ENCODE measurements around the gene GPSM1.
"Not testable (repeated sequence)": the region's sequence is repeated elsewhere in the genome, so short reads cannot be mapped to it uniquely, and the experiment has no call there.

GPSM1 gene

DNA sequence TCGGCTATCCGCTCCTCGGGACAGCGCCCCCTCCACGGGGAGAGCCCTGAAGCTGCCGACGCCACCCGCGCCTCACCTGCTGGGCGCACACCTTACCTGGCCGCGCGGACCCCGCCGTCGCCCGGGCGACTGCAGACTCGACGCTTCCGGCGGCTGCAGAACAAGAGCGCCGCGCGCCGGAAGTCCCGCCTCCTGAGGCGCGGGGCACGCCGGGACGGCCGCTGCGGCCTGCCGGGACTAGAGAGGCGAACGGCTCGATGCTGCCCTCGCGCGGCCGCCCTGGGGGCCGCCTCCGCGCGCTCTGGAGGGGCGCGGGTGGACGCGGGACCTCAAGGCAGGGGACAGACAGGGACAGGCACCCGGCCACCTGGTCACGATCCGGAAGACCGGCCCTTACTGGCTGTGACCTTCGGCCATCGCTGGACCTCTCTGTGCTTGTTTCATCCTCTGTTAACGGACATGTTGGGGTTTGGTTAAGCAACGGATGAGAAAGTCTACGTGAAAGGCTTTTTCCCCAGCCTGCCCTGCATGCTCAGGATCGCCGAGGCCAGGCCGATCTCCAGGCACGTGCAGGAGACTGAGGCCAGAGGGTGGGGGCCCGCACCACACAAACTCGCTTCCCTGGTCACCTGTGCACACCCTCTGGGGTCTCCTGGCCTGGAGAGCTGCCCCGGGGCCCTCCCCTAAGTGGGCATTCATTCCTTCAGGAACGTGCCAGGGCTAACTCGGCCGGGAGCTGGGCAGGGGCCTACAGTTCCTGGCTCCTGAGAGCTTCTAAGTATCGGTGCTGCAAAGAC lies 72.9 kb downstream of the GPSM1 start, which contains the start of gene SNAPC4:
SNAPC4 (minus strand) TSS at position 133 of the 797 bp plus-strand sequence. CDS start 1,742 bp downstream, outside the sequence.
- H3K9me3 ChIP-seq (ENCODE audit: control insufficient read depth, insufficient read depth, low read length): no peaks in the 10 kb centered on the region
- H3K4me1 ChIP-seq (ENCODE audit: insufficient read depth, low read length): no peaks in the 10 kb centered on the region
- peak within 1 kb of the TSS; percentile 77 for H3K9ac ChIP-seq (ENCODE audit: low read depth, low read length)
- peaks cover 21% of the 10 kb centered on the region for H3K36me3 ChIP-seq (ENCODE audit: insufficient read depth, low read length)

DNA sequence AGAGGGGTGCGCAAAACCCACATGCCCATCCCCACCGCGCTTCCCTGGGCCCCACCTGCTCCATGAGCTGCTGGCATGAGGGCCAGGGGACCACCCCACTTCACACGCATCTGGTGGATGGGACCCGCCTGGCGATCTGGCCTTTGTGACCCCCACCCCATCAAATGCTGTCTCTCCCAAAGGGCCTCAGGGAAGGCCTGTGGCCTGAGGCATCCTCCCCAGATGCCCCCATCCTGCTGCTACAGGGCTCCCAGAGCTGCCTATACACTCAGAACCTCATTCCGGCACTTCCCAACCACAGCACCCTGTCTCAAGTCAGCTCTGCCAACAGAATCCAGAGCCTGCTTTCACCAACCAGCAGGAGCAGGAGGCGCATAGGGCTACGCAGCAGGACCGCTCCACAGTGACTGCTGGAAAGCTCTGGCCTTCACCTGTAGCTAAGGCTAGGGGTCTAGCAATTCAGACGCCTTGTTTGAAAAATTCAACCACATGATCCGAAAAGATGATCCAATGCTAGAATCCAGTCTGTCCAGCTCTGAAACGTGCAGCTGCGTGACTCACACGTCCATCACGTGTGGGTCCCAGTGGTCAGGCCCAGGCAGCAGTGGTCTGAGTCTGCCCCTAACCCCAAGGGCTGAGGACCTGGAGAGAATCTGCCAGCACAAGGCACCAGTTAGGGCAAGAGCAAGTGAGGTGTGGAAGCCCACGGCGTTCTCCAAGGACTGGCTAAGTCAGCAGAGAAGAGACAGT lies 74.0 kb downstream of the GPSM1 start:
- Histone ChIP-seq H3K9ac (ENCODE audit: low read depth, low read length) (no peak overlapping the region), H3K36me3 (ENCODE audit: insufficient read depth, low read length) (peaks cover 24% of the 10 kb centered on the region), H3K4me1 (ENCODE audit: insufficient read depth, low read length) (no peaks in the 10 kb centered on the region), H3K9me3 (ENCODE audit: control insufficient read depth, insufficient read depth, low read length) (no peaks in the 10 kb centered on the region)

DNA sequence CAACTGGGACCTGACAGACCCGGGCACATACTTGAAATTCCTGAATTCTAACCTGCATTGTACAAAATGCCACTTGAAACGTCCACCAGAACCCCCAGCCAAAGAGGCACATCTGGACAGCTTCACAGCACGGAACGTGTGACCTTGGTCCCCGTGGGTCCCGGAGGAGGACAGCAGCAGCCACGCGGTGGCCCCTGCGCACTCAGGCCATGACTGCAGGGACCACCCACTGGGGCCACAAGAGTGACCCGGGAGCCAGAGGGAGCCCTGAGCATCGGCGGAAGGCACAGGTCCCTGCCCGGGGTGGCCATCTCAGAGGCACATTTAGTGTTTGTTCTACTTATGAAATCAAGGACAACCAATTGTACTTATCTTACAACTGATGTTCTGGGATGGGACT lies 74.7 kb downstream of the GPSM1 start:
- Histone ChIP-seq H3K9ac (ENCODE audit: low read depth, low read length) (no peak overlapping the region), H3K9me3 (ENCODE audit: control insufficient read depth, insufficient read depth, low read length) (no peaks in the 10 kb centered on the region), H3K4me1 (ENCODE audit: insufficient read depth, low read length) (no peaks in the 10 kb centered on the region), H3K36me3 (ENCODE audit: insufficient read depth, low read length) (peaks cover 18% of the 10 kb centered on the region)

DNA sequence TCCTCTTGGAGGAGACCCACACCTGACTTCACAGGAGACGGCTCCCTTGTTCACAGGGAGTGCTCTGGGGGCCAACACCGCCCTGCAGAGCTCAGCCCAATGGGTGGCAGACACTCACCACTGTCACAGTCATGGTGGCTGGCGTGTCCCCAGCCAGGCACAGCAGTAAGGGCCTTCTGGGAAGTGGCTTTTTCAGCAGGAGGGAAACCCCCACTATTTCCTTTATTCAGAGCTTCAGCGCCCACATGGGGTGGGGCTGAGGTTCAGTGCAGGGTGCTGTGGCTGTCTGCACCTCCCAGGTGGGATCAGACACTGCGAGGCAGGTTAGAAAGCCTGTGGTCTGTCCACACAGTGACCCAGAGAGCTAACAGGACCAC lies 76.2 kb downstream of the GPSM1 start:
- H3K4me1 ChIP-seq (ENCODE audit: insufficient read depth, low read length): no peaks in the 10 kb centered on the region
- no peak overlapping the region for H3K9ac ChIP-seq (ENCODE audit: low read depth, low read length)
- no peaks in the 10 kb centered on the region for H3K9me3 ChIP-seq (ENCODE audit: control insufficient read depth, insufficient read depth, low read length)
- peaks cover 26% of the 10 kb centered on the region for H3K36me3 ChIP-seq (ENCODE audit: insufficient read depth, low read length)

DNA sequence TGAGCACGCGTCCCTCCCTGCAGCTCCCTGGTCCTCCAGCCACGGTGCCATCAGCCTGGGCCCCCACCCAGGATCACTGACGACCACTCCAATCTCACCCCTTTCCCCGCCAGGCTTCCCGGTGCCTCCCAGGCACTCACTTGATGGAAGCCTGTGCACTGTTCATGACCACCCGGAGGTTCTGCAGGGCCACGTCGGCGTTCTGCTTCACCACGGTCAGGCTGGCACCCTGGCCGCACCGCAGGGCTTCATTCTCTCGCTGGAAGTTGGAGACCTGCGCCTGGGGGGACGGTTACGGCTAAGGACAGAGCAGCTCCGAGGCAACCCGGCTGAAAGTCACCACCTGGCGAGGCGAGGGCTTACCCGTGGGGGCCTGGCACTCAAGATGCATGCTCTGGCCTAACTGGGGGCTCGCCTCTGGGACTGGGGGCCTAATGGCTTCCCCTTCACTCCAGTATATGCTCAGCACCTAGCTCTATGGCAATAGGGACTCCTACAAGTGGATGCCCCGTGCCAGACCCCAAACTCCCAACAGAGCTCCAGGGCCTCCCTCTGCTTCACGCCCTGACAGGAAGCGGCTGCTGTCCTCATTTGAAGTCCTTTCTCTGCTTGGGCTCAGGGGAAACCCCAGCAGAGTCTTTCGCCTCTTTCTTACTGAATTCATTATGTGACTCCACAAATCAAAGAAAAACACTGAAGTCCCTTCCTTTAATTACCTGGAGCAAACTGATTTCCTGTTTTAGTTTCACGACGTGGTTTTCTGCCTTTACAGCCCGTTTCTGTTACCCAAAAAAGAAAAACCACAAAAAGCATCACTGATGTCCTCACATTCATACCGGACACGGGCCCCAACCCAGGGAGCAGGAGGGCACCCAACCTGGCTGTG lies 76.8 kb downstream of the GPSM1 start:
- peaks cover 26% of the 10 kb centered on the region for H3K36me3 ChIP-seq (ENCODE audit: insufficient read depth, low read length)
- no peaks in the 10 kb centered on the region for H3K9me3 ChIP-seq (ENCODE audit: control insufficient read depth, insufficient read depth, low read length)
- no peak overlapping the region for H3K9ac ChIP-seq (ENCODE audit: low read depth, low read length)

DNA sequence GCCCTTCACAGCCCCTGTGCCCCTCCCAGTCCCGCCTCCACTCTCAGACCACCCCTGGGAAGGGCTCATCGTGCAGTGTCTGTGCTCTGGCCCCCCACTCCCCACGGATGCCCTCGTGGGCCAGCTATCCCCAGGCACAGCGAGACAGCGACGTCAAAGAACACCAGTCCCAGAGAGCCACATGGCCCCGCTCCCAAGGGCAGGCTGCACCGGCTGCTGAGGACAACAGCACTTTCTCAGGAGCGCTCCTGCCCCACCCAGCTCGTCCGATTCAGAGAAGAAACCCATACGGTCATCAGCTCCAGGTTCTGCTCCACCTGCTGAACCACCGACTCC lies 77.4 kb downstream of the GPSM1 start:
- peaks cover 26% of the 10 kb centered on the region for H3K36me3 ChIP-seq (ENCODE audit: insufficient read depth, low read length)
- no peaks in the 10 kb centered on the region for H3K9me3 ChIP-seq (ENCODE audit: control insufficient read depth, insufficient read depth, low read length)
- H3K4me1 ChIP-seq (ENCODE audit: insufficient read depth, low read length): no peaks in the 10 kb centered on the region
- no peak overlapping the region for H3K9ac ChIP-seq (ENCODE audit: low read depth, low read length)

More for the DNA sequence above, 76.8 kb downstream of the GPSM1 start:
- no peaks in the 10 kb centered on the region for H3K4me1 ChIP-seq (ENCODE audit: insufficient read depth, low read length)

DNA sequence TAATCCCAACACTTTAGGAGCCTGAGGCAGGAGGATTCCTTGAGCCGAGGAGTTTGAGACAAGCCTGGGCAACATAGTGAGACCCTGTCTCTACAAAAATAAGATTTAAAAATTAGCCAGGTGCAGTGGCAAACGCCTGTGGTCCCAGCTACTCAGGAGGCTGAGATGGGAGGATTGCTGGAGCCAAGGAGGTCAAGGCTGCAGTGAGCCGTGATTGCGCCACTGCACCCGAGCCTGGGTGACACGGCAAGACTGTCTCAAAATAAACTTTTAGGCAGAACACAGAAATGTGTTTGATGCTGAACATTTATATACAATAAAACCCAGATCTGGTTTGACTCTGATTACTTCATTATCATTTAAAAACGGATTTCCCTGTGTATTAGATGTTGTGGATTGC lies 78.1 kb downstream of the GPSM1 start:
- no peaks in the 10 kb centered on the region for H3K4me1 ChIP-seq (ENCODE audit: insufficient read depth, low read length)
- peaks cover 26% of the 10 kb centered on the region for H3K36me3 ChIP-seq (ENCODE audit: insufficient read depth, low read length)

DNA sequence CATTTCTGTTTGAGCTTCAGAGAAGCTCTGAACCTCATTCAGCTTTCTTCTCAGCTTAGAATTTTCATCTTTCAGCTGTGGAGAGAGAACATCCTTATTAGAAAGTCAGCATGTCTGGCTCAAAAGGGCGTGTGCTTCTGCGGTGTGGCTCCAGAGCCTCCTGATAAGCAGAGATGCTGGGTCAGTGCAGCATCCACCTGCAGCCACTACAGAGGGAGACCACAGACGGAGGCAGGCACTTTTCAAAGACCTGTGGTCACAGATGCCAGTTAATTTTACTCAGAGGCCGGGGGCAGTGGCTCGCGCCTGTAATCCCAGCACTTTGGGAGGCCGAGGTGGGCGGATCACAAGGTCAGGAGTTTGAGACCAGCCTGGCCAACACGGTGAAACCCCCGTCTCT lies 78.6 kb downstream of the GPSM1 start:
- not testable (repeated sequence) for H3K4me1 ChIP-seq (ENCODE audit: insufficient read depth, low read length)

More for the DNA sequence above, 78.1 kb downstream of the GPSM1 start:
- Histone ChIP-seq H3K9ac (ENCODE audit: low read depth, low read length) (no peak overlapping the region), H3K9me3 (ENCODE audit: control insufficient read depth, insufficient read depth, low read length) (no peaks in the 10 kb centered on the region)

DNA sequence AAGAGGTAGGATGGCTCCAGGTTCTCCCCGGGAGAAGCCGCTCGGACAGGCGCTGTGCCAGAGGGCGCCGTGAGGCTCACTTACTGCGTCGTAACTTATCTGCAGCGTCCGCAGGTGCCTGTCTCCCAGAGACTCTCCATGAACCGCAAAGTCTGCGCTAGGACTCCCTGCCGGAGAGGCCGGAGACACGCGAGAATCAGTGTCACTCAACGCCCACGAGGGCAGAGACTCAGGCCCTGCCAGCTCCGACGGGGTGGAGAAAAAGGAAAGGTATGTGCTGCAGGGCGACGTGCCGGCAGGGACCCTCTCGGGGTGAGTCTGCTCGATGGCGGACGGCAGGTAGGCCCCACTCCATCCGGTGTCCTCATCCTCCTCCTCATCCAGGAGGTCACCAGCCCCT lies 79.7 kb downstream of the GPSM1 start:
- H3K9ac ChIP-seq (ENCODE audit: low read depth, low read length); H3K4me1 ChIP-seq (ENCODE audit: insufficient read depth, low read length): not testable (repeated sequence)
- H3K36me3 ChIP-seq (ENCODE audit: insufficient read depth, low read length): peaks cover 22% of the 10 kb centered on the region

More for the DNA sequence above, 78.6 kb downstream of the GPSM1 start:
- H3K36me3 ChIP-seq (ENCODE audit: insufficient read depth, low read length): peaks cover 26% of the 10 kb centered on the region
- not testable (repeated sequence) for H3K9ac ChIP-seq (ENCODE audit: low read depth, low read length); H3K9me3 ChIP-seq (ENCODE audit: control insufficient read depth, insufficient read depth, low read length)

DNA sequence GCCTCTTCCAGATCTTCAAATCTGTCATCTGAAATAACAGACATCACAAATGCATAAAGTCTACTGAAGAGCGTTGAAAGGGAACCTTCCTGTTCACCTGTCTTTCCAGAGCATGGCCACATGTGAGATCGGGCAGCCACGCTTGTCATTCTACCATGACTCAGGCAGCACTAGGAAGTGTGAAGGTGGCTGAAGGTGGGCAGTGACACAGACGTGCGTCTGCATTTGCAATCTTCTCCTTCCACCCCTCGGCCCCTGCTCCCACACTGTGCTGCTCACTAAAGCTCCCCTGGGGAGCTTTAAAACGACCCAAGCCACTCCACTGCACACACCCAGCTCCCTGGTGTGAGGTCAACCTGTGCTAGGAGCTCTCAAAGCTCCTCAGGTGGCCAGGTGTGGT lies 80.6 kb downstream of the GPSM1 start:
- H3K9me3 ChIP-seq (ENCODE audit: control insufficient read depth, insufficient read depth, low read length): no peaks in the 10 kb centered on the region
- H3K9ac ChIP-seq (ENCODE audit: low read depth, low read length): no peak overlapping the region
- H3K36me3 ChIP-seq (ENCODE audit: insufficient read depth, low read length): peaks cover 25% of the 10 kb centered on the region
- no peaks in the 10 kb centered on the region; the same call in 1 of the 2 replicates for H3K4me1 ChIP-seq (ENCODE audit: insufficient read depth, low read length)

More for the DNA sequence above, 79.7 kb downstream of the GPSM1 start:
- H3K9me3 ChIP-seq (ENCODE audit: control insufficient read depth, insufficient read depth, low read length): not testable (repeated sequence)
